ENCODE data around the gene TPI1.

Gene TPI1

GRCh38 chr12:6867413-6868210 is at the start of gene TPI1:
Gene TPI1, plus strand, starts transcription at chr12:6867531. Its CDS starts 36 bp downstream, at chr12:6867567.
- peak; percentile 56 for DNase-seq (ENCODE audit: low read depth, low spot score)

GRCh38 chr12:6817662-6818157 is 49.6 kb upstream of the TPI1 start:
- no peak for DNase-seq (ENCODE audit: low read depth, low spot score)

- no peak for DNase-seq (ENCODE audit: low read depth, low spot score)
Measured at GRCh38 chr12:6818222-6818621, 49.1 kb upstream of the TPI1 start.

- no peak for DNase-seq (ENCODE audit: low read depth, low spot score)
Measured at GRCh38 chr12:6818645-6819044, 48.7 kb upstream of the TPI1 start.

GRCh38 chr12:6819106-6820030 is 48.0 kb upstream of the TPI1 start:
- no peak for DNase-seq (ENCODE audit: low read depth, low spot score)

- DNase-seq (ENCODE audit: low read depth, low spot score) = no peak
Measured at GRCh38 chr12:6820166-6820565, 47.2 kb upstream of the TPI1 start.

- DNase-seq (ENCODE audit: low read depth, low spot score) = no peak
Measured at GRCh38 chr12:6821591-6822425, 45.5 kb upstream of the TPI1 start, which contains the start of gene GPR162. Gene GPR162, plus strand, starts transcription at chr12:6821821. Its CDS starts 2,078 bp downstream, at chr12:6823899.

- DNase-seq (ENCODE audit: low read depth, low spot score) = no peak
Measured at GRCh38 chr12:6822426-6823135, 44.8 kb upstream of the TPI1 start.

GRCh38 chr12:6823182-6824084 is 43.9 kb upstream of the TPI1 start:
- DNase-seq (ENCODE audit: low read depth, low spot score) = no peak

GRCh38 chr12:6824085-6824775 is 43.1 kb upstream of the TPI1 start:
- DNase-seq (ENCODE audit: low read depth, low spot score) = no peak

GRCh38 chr12:6824901-6825381 is 42.4 kb upstream of the TPI1 start:
- DNase-seq (ENCODE audit: low read depth, low spot score) = no peak

- DNase-seq (ENCODE audit: low read depth, low spot score) = peak; percentile 59
Measured at GRCh38 chr12:6825398-6826124, 41.8 kb upstream of the TPI1 start.

GRCh38 chr12:6826125-6826733 is 41.1 kb upstream of the TPI1 start:
- DNase-seq (ENCODE audit: low read depth, low spot score) = no peak

GRCh38 chr12:6826734-6827436 is 40.4 kb upstream of the TPI1 start:
- no peak for DNase-seq (ENCODE audit: low read depth, low spot score)

- DNase-seq (ENCODE audit: low read depth, low spot score) = no peak
Measured at GRCh38 chr12:6827437-6827911, 39.9 kb upstream of the TPI1 start.

- DNase-seq (ENCODE audit: low read depth, low spot score) = no peak
Measured at GRCh38 chr12:6827982-6828780, 39.1 kb upstream of the TPI1 start, which contains the start of gene P3H3. Gene P3H3, plus strand, starts transcription at chr12:6828407. Its CDS starts 34 bp downstream, at chr12:6828441.
